Naive B cell (primary cell): ENCODE data around the gene ADGRA1. TPM values are rescaled to one million over a fixed set of nuclear protein-coding genes. Genes with fewer than 3 reads are reported as not detected.
"Not testable (repeated sequence)": the region's sequence is repeated elsewhere in the genome, so short reads cannot be mapped to it uniquely, and the experiment has no call there.

Source experiments
- ATAC-seq, 2 donors: fragments of 150-1000 bp; cut with Tn5 transposase; 2 replicates each; pipeline ENCODE4 v1.10.0; 2021; ENCODE audit warnings: low read depth in 2 of 2, mild to moderate bottlenecking in 2 of 2, moderate library complexity in 2 of 2
- DNase-seq: peaks from one replicate; pipeline ENCODE4 v3.0.0; 2022
- H3K27ac Mint-ChIP-seq, 6 donors: one replicate each; pipeline ENCODE4 v1.8.0; 2020 to 2022; ENCODE audit warnings: mild to moderate bottlenecking in 6 of 6, mixed read lengths in 6 of 6, moderate library complexity in 5 of 6, inconsistent platforms in 2 of 6
- H3K27me3 Mint-ChIP-seq, 3 donors: one replicate each; pipeline ENCODE4 v1.8.0; 2021 to 2022; ENCODE audit warnings: mixed read lengths in 3 of 3, mild to moderate bottlenecking in 1 of 3
- H3K36me3 Mint-ChIP-seq, 2 donors: one replicate each; pipeline ENCODE4 v1.8.0; 2020 to 2022; ENCODE audit warnings: mixed read lengths in 2 of 2, inconsistent platforms in 1 of 2, mild to moderate bottlenecking in 1 of 2
- H3K4me1 Mint-ChIP-seq, 3 donors: one replicate each; pipeline ENCODE4 v1.8.0; 2020 to 2022; ENCODE audit warnings: mixed read lengths in 3 of 3, inconsistent platforms in 1 of 3, mild to moderate bottlenecking in 1 of 3, moderate library complexity in 1 of 3
- H3K4me3 Mint-ChIP-seq, 8 donors: one replicate each; pipeline ENCODE4 v1.8.0; 2020 to 2022; ENCODE audit warnings: mild to moderate bottlenecking in 8 of 8, mixed read lengths in 8 of 8, moderate library complexity in 8 of 8, inconsistent platforms in 2 of 8
- H3K9me3 Mint-ChIP-seq, 7 donors: one replicate each; pipeline ENCODE4 v1.8.0; 2020 to 2022; ENCODE audit warnings: mixed read lengths in 7 of 7, mild to moderate bottlenecking in 5 of 7, inconsistent platforms in 2 of 7, moderate library complexity in 1 of 7
- polyA plus RNA-seq, 6 donors: library from polyadenylated mRNA; unstranded; fragments of 300-500 nt; fragmentation: Illumina TruSeq; gene quantifications; one replicate each; pipeline ENCODE4 v1.2.3, GENCODE V29; 2021; ENCODE audit warnings: low read depth in 6 of 6

The ADGRA1 gene
- polyA plus RNA-seq, 6 donors from 2014 or later: not detected

- Mint-ChIP-seq H3K4me1 (no peaks in the 10 kb centered on the region), H3K9me3 (peaks cover 0 to 3% (median 0%) of the 10 kb centered on the region in 7 donors), H3K27me3 (peaks cover under 1 to 40% (median 30%) of the 10 kb centered on the region in 3 donors), H3K36me3 (no peaks in the 10 kb centered on the region), H3K27ac (no peak overlapping the region), H3K4me3 (no peak overlapping the region)
- ATAC-seq (no peak), DNase-seq (no peak)
Observed at GRCh38 chr10:133168617-133169031, 80.9 kb downstream of the ADGRA1 start.

GRCh38 chr10:133169173-133169947 lies 81.6 kb downstream of the ADGRA1 start:
- H3K27me3 Mint-ChIP-seq: peaks cover 0 to 41% (median 33%) of the 10 kb centered on the region in 3 donors
- H3K4me1 Mint-ChIP-seq: peaks cover 0 to 2% (median 1%) of the 10 kb centered on the region in 3 donors
- DNase-seq (no peak), ATAC-seq (no peak)
- H3K4me3 Mint-ChIP-seq: peak overlapping the region in 1 of 8 donors; percentile 20
- H3K9me3 Mint-ChIP-seq: peaks cover 0 to 3% (median under 1%) of the 10 kb centered on the region in 7 donors
- H3K36me3 Mint-ChIP-seq: peaks cover 0 to 4% of the 10 kb centered on the region in 2 donors
- peak overlapping the region in 2 of 6 donors; percentile 81 to 89 for H3K27ac Mint-ChIP-seq

- Mint-ChIP-seq H3K27me3 (peaks cover 0 to 47% (median 40%) of the 10 kb centered on the region in 3 donors), H3K4me1 (peaks cover 0 to 7% (median 4%) of the 10 kb centered on the region in 3 donors), H3K9me3 (peaks cover 0 to 7% (median 2%) of the 10 kb centered on the region in 7 donors), H3K4me3 (no peak overlapping the region), H3K36me3 (peaks cover 0 to 10% of the 10 kb centered on the region in 2 donors), H3K27ac (peak overlapping the region in 2 of 6 donors; percentile 81 to 89)
- DNase-seq: no peak
- peak in 1 of 2 donors; percentile 20 for ATAC-seq
Observed at GRCh38 chr10:133170092-133170491, 82.4 kb downstream of the ADGRA1 start.

DNA sequence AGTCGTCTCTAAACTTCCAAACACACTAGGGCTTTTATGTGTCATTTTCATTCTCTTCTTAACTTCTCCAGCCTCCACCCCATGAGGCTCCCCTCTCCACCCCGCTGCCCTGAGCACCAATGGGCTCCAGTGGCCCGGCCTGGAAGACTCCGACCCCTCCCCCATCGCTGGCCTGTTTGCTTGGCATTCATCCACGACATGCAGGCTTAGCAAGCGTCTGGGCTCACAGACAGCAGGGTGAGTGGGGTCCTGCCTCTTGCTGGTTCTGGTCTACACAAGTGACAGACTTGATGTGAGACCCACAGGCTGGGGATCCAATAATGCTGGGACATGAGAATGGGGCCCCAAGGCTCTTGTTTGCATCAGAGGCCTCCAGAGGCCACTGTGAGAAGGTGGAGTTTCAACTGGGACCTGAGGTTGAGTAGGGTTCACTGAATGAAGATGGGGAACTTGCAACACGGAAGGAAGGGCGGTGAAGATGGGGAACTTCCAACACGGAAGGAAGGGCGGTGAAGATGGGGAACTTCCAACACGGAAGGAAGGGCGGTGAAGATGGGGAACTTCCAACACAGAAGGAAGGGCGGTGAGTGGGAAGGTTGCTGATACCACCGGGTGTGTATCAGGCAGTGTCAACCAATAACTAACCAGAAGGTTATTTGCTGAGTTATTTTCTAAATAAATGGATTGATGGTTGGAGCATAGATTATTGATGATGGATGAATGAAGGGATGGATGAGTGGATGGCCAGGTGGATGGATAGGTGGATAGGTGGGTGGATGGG lies 86.3 kb downstream of the ADGRA1 start:
- ATAC-seq (peak; percentile 28 to 43), DNase-seq (no peak)
- peaks cover 0 to 10% of the 10 kb centered on the region in 2 donors for H3K36me3 Mint-ChIP-seq
- H3K27me3 Mint-ChIP-seq: peaks cover 6 to 40% (median 35%) of the 10 kb centered on the region in 3 donors
- peaks cover 0 to 16% (median 4%) of the 10 kb centered on the region in 3 donors for H3K4me1 Mint-ChIP-seq
- peak overlapping the region in 2 of 8 donors; percentile 37 to 47 for H3K4me3 Mint-ChIP-seq
- H3K27ac Mint-ChIP-seq: peak overlapping the region in 2 of 6 donors; percentile 92
- H3K9me3 Mint-ChIP-seq: peaks cover 0 to 21% (median 2%) of the 10 kb centered on the region in 7 donors

DNA sequence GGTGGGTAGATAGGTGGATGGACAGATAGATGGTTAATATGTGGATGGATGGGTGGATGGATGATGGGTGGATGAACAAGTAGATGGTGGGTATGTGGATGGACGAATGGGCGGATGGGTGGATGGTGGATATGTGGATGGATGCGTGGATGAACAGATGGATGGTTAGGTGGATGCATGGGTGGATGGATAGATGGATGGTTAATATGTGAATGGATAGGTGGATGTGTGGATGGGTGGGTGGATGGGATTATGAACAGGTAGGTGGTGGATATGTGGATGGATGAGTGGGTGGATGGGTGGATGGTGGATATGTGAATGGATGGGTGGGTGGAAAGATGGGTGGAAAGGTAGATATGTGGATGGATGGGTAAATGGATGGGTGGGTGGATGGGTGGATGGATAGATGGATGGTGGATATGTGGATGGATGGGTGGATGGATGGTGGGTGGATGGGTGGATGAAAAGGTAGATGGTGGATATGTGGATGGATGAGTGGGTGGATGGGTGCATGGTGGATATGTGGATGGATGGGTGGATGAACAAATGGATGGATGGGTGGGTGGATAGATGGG lies 87.1 kb downstream of the ADGRA1 start:
- H3K4me3 Mint-ChIP-seq: peak overlapping the region in 2 of 8 donors; percentile 37 to 60
- H3K36me3 Mint-ChIP-seq: peaks cover 0 to 10% of the 10 kb centered on the region in 2 donors
- peaks cover 0 to 21% (median 2%) of the 10 kb centered on the region in 7 donors for H3K9me3 Mint-ChIP-seq

GRCh38 chr10:133175624-133176023 lies 87.9 kb downstream of the ADGRA1 start:
- H3K27ac Mint-ChIP-seq, DNase-seq, ATAC-seq: not testable (repeated sequence)
- Mint-ChIP-seq H3K27me3 (peaks cover 6 to 35% (median 34%) of the 10 kb centered on the region in 3 donors), H3K4me1 (peaks cover 0 to 16% (median 4%) of the 10 kb centered on the region in 3 donors), H3K4me3 (peak overlapping the region in 1 of 8 donors; percentile 74), H3K36me3 (peaks cover 0 to 10% of the 10 kb centered on the region in 2 donors), H3K9me3 (peaks cover 0 to 21% (median 2%) of the 10 kb centered on the region in 7 donors)

More for the DNA sequence above, 87.1 kb downstream of the ADGRA1 start:
- no peak for DNase-seq
- Mint-ChIP-seq H3K4me1 (peaks cover 0 to 16% (median 4%) of the 10 kb centered on the region in 3 donors), H3K27ac (peak overlapping the region in 1 of 6 donors; percentile 92), H3K27me3 (peaks cover 6 to 39% (median 35%) of the 10 kb centered on the region in 3 donors)
- ATAC-seq: no peak

DNA sequence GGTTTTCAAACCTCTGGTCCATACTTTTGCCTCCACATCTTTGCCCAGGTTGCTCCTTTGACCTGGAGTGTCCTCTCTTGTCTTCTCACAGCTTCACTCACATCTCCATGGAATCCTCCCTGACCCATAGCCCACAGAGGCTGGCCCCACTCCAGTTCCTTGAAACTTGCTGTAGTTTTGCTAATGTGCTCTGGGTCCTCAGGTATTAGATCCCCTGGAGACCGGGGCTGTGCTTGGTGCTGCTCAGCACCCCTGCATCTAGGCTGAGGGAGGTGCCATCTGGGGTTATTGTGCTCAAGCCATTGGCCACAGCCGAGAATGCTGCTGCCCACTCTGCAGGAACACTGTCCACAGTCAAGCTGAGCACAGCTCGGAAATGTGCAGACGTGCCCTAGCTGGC lies 88.8 kb downstream of the ADGRA1 start:
- Mint-ChIP-seq H3K4me3 (no peak overlapping the region), H3K27me3 (peaks cover 6 to 40% (median 35%) of the 10 kb centered on the region in 3 donors), H3K36me3 (peaks cover 0 to 10% of the 10 kb centered on the region in 2 donors), H3K4me1 (peaks cover 0 to 16% (median 4%) of the 10 kb centered on the region in 3 donors), H3K9me3 (peaks cover 0 to 21% (median 2%) of the 10 kb centered on the region in 7 donors), H3K27ac (no peak overlapping the region)
- DNase-seq: no peak
- no peak for ATAC-seq

DNA sequence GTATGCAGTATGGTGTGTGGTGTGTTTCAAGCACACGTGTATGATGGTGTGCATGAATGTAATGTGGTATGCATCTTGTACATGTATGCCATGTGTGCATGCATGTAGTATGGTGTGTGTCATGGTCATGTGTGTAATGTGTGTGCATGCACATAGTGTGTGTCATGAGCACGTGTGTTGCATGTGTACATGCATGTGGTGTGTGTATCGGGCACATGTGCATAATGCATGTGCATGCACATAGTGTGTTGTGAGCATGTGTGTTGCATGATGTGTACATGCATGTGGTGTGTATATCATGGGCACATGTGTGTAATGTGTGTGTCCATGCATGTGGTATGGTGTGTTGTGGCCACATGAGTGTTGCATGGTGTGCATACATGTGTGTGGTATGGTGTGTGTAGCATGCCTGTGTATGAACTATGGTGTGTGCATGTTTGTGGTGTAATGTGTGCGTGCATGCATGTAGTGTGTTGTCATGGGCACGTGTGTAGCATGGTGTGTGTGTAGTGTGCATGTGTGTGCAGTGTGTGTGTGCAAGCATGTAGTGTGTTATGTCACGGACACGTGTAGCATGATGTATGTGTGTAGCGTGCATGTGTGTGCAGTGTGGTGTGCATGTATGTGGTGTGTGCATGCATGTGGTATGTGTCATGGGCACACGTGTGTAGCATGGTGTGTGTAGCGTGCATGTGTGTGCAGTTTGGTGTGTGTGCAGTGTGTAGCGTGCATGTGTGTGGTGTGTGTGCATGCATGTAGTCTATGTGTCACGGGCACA lies 89.8 kb downstream of the ADGRA1 start:
- Mint-ChIP-seq H3K27me3 (peaks cover 6 to 34% (median 27%) of the 10 kb centered on the region in 3 donors), H3K9me3 (peaks cover 0 to 21% (median 2%) of the 10 kb centered on the region in 7 donors), H3K4me1 (peaks cover 0 to 16% (median 4%) of the 10 kb centered on the region in 3 donors), H3K36me3 (peaks cover 0 to 10% of the 10 kb centered on the region in 2 donors), H3K27ac (peak overlapping the region in 1 of 6 donors; percentile 52), H3K4me3 (no peak overlapping the region)
- ATAC-seq (no peak), DNase-seq (no peak)

DNA sequence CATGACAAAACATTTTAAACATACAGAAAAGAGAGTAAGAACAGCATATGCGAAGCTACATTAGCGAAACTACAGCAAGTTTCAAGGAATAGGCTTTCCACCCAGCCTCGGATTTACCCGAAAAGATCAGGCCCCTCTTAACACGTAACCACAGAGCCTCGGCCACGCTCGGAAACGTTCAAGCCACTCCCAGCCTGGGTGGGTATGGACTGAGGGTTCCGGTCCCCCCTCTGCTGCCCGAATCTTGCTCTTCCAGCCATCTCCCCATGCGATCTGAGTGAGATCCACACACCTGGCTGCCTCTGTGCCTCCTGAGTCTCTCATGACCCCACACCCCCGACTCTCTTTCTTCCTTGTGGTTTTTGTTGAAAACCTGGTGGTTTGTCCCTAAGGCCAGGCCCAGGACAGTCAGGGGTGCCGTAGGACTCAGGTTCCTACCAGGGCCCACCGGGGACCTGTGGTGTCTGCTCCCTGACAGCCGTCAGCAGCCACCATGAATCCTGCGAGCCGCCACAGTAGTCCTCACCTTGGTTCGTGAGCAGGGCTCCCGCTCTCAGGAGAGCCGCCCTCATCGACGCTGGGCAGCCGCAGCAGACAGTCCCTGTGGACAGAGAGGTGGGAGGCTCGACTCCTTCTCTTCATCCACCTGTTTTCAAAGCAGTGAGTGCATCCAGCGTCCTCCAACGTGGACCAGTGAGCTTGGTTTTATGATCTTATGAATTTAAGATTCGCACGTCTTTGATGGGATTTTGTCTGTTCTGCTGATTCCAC lies 90.8 kb downstream of the ADGRA1 start:
- Mint-ChIP-seq H3K36me3 (peaks cover 0 to 10% of the 10 kb centered on the region in 2 donors), H3K9me3 (peaks cover 0 to 21% (median 2%) of the 10 kb centered on the region in 7 donors), H3K27me3 (peaks cover 6 to 27% (median 18%) of the 10 kb centered on the region in 3 donors), H3K4me1 (peaks cover 0 to 16% (median 4%) of the 10 kb centered on the region in 3 donors), H3K27ac (no peak overlapping the region), H3K4me3 (no peak overlapping the region)
- no peak for DNase-seq
- no peak for ATAC-seq

DNA sequence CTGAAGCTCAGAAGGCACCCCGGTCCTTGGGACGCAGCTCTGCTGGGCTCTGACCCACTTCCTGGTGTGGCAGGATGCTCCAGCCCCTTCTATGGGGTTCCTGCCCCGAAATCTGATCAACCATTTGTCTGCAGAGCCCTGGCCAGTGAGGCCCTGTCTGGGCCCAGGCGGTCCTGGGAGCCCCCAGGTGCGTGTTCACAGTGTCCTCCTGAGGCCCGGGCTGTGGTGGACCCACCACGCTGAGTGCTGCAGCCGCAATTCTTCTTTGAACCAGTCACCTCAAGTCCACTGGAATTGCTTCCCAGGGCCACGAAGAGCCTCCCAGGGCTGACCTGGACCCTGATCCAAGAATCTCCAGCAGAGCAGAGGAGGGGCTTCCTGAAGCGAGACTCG lies 91.4 kb downstream of the ADGRA1 start:
- DNase-seq (no peak), ATAC-seq (no peak)
- H3K4me3 Mint-ChIP-seq: no peak overlapping the region

DNA sequence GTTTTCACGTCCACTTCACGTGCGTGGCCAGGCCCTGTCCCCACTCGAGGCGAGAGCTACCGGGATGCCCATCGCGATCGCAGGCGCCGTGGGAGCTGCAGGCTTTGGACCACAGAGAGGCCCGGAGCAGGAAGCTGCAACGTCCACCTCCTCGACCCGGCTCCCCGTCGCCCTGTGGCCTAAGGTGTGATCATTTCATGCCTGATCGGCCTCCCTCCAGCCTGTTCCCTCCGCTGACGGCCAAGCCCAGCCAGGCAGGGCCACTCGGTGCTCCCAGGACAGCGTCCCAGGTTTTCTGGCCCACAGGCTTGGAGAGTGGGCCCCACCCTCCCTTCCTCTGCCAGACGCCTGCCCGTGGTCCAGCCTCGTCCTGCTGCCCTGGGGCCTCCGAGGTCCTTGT lies 91.9 kb downstream of the ADGRA1 start:
- no peak for DNase-seq
- no peak for ATAC-seq
- Mint-ChIP-seq H3K9me3 (peaks cover 0 to 21% (median 0%) of the 10 kb centered on the region in 7 donors), H3K27ac (no peak overlapping the region), H3K4me3 (no peak overlapping the region), H3K27me3 (peaks cover 8 to 15% (median 10%) of the 10 kb centered on the region in 3 donors), H3K36me3 (peaks cover 0 to 3% of the 10 kb centered on the region in 2 donors), H3K4me1 (peaks cover 0 to 14% (median 0%) of the 10 kb centered on the region in 3 donors)

More for the DNA sequence above, 91.4 kb downstream of the ADGRA1 start:
- Mint-ChIP-seq H3K36me3 (peaks cover 0 to 8% of the 10 kb centered on the region in 2 donors), H3K27ac (no peak overlapping the region), H3K27me3 (peaks cover 9 to 21% (median 13%) of the 10 kb centered on the region in 3 donors), H3K9me3 (peaks cover 0 to 22% (median 2%) of the 10 kb centered on the region in 7 donors), H3K4me1 (peaks cover 0 to 16% (median 4%) of the 10 kb centered on the region in 3 donors)
